ENCODE data around the gene TRIP6.
"Not testable (repeated sequence)": the region's sequence is repeated elsewhere in the genome, so short reads cannot be mapped to it uniquely, and the experiment has no call there.

Gene TRIP6

GRCh38 chr7:100895956-100896731 is 29.0 kb downstream of the TRIP6 start:
- DNase-seq, result no peak
- in situ Hi-C loops (cut with HindIII; ENCODE audit: low pct_ligation_motif_present, low pct_unique_long_range_greater_than_20kb, low sequenced_read_pairs), result no loop called here

GRCh38 chr7:100896732-100897608 is 29.8 kb downstream of the TRIP6 start:
- peak; percentile 50 for DNase-seq
- in situ Hi-C loops (cut with HindIII; ENCODE audit: low pct_ligation_motif_present, low pct_unique_long_range_greater_than_20kb, low sequenced_read_pairs), result no loop called here

GRCh38 chr7:100897772-100898454 is 30.7 kb downstream of the TRIP6 start:
- DNase-seq, result no peak
- in situ Hi-C loops (cut with HindIII; ENCODE audit: low pct_ligation_motif_present, low pct_unique_long_range_greater_than_20kb, low sequenced_read_pairs), result no loop called here

GRCh38 chr7:100899432-100899831 is 32.2 kb downstream of the TRIP6 start:
- in situ Hi-C loops (cut with HindIII; ENCODE audit: low pct_ligation_motif_present, low pct_unique_long_range_greater_than_20kb, low sequenced_read_pairs), result no loop called here

GRCh38 chr7:100900978-100901377 is 33.8 kb downstream of the TRIP6 start:
- in situ Hi-C loops (cut with HindIII; ENCODE audit: low pct_ligation_motif_present, low pct_unique_long_range_greater_than_20kb, low sequenced_read_pairs), result no loop called here
- no peak for DNase-seq

More at GRCh38 chr7:100899432-100899831, 32.2 kb downstream of the TRIP6 start:
- DNase-seq, result no peak

- in situ Hi-C loops (cut with HindIII; ENCODE audit: low pct_ligation_motif_present, low pct_unique_long_range_greater_than_20kb, low sequenced_read_pairs), result no loop called here
Observed at GRCh38 chr7:100901921-100902332, 34.7 kb downstream of the TRIP6 start.

GRCh38 chr7:100902638-100903037 is 35.5 kb downstream of the TRIP6 start:
- DNase-seq, result no peak
- in situ Hi-C loops (cut with HindIII; ENCODE audit: low pct_ligation_motif_present, low pct_unique_long_range_greater_than_20kb, low sequenced_read_pairs), result no loop called here

More at GRCh38 chr7:100901921-100902332, 34.7 kb downstream of the TRIP6 start:
- DNase-seq, result no peak

GRCh38 chr7:100908512-100908911 is 41.3 kb downstream of the TRIP6 start:
- DNase-seq, result no peak
- in situ Hi-C loops (cut with HindIII; ENCODE audit: low pct_ligation_motif_present, low pct_unique_long_range_greater_than_20kb, low sequenced_read_pairs), result no loop called here

GRCh38 chr7:100910443-100910842 is 43.3 kb downstream of the TRIP6 start:
- in situ Hi-C loops (cut with HindIII; ENCODE audit: low pct_ligation_motif_present, low pct_unique_long_range_greater_than_20kb, low sequenced_read_pairs); DNase-seq: not testable (repeated sequence)

GRCh38 chr7:100911484-100911883 is 44.3 kb downstream of the TRIP6 start:
- in situ Hi-C loops (cut with HindIII; ENCODE audit: low pct_ligation_motif_present, low pct_unique_long_range_greater_than_20kb, low sequenced_read_pairs), result no loop called here

GRCh38 chr7:100914208-100914878 is 47.2 kb downstream of the TRIP6 start:
- no peak for DNase-seq
- in situ Hi-C loops (cut with HindIII; ENCODE audit: low pct_ligation_motif_present, low pct_unique_long_range_greater_than_20kb, low sequenced_read_pairs), result no loop called here

More at GRCh38 chr7:100911484-100911883, 44.3 kb downstream of the TRIP6 start:
- DNase-seq, result no peak

- in situ Hi-C loops (cut with HindIII; ENCODE audit: low pct_ligation_motif_present, low pct_unique_long_range_greater_than_20kb, low sequenced_read_pairs), result no loop called here
- no peak for DNase-seq
Observed at GRCh38 chr7:100914879-100915447, 47.8 kb downstream of the TRIP6 start.

- DNase-seq; in situ Hi-C loops (cut with HindIII; ENCODE audit: low pct_ligation_motif_present, low pct_unique_long_range_greater_than_20kb, low sequenced_read_pairs): not testable (repeated sequence)
Observed at GRCh38 chr7:100919335-100919734, 52.1 kb downstream of the TRIP6 start.

- in situ Hi-C loops (cut with HindIII; ENCODE audit: low pct_ligation_motif_present, low pct_unique_long_range_greater_than_20kb, low sequenced_read_pairs); DNase-seq: not testable (repeated sequence)
Observed at GRCh38 chr7:100919779-100920437, 52.7 kb downstream of the TRIP6 start.

GRCh38 chr7:100921039-100921438 is 53.9 kb downstream of the TRIP6 start:
- in situ Hi-C loops (cut with HindIII; ENCODE audit: low pct_ligation_motif_present, low pct_unique_long_range_greater_than_20kb, low sequenced_read_pairs), result no loop called here
- no peak for DNase-seq

All from ACHN (cell line).